GM12878 (cell line): ENCODE measurements around the gene RALGPS1. TPM values are rescaled to one million over a fixed set of nuclear protein-coding genes. Genes with fewer than 3 reads are reported as not detected.

Experiments
- DPF2 ChIP-seq: fragments of 450-650 bp; IDR thresholded peaks from 2 replicates; pipeline ENCODE4 v1.6.1; 2017; ENCODE audit warnings: mild to moderate bottlenecking
- EED ChIP-seq: sonication (generic); IDR thresholded peaks from 2 replicates; pipeline ENCODE4 v1.6.1; 2016; ENCODE audit warnings: antibody characterized with exemption, low read depth
- HCFC1 ChIP-seq: fragments of 150-350 bp; IDR thresholded peaks from 2 replicates; pipeline ENCODE4 v1.6.1; 2014; ENCODE audit warnings: low read length
- HDGF ChIP-seq: fragments of 450-650 bp; IDR thresholded peaks from 2 replicates; pipeline ENCODE4 v1.6.1; 2016; ENCODE audit warnings: antibody characterized with exemption
- JUND ChIP-seq: IDR thresholded peaks from 2 replicates; pipeline ENCODE4 v1.6.1; 2012; ENCODE audit warnings: low read depth, mild to moderate bottlenecking, low read length, improper control_type of control experiment, moderate library complexity
- LARP7 ChIP-seq: fragments of 450-650 bp; IDR thresholded peaks from 2 replicates; pipeline ENCODE4 v1.6.1; 2017; ENCODE audit warnings: mild to moderate bottlenecking
- NR2F1 ChIP-seq: fragments of 450-650 bp; conservative IDR thresholded peaks from 2 replicates; pipeline ENCODE4 v1.6.1; 2017; ENCODE audit warnings: mild to moderate bottlenecking
- NRF1 ChIP-seq: conservative IDR thresholded peaks from 2 replicates; pipeline ENCODE4 v1.6.1; 2011; ENCODE audit warnings: mild to moderate bottlenecking, low read depth, low read length, improper control_type of control experiment
- POU2F2 ChIP-seq: IDR thresholded peaks from 3 replicates; pipeline ENCODE4 v1.6.1; 2011; ENCODE audit warnings: low read depth, mild to moderate bottlenecking, low read length, borderline replicate concordance
- RB1 ChIP-seq: fragments of 450-650 bp; formaldehyde crosslinking; IDR thresholded peaks from 2 replicates; pipeline ENCODE4 v1.6.1; 2017; ENCODE audit warnings: mild to moderate bottlenecking, borderline replicate concordance
- RUNX3 ChIP-seq: IDR thresholded peaks from 2 replicates; pipeline ENCODE4 v1.6.1; 2012; ENCODE audit warnings: low read length, inconsistent platforms
- SMAD1 ChIP-seq: fragments of 450-650 bp; IDR thresholded peaks from 2 replicates; pipeline ENCODE4 v1.6.1; 2018; ENCODE audit warnings: mild to moderate bottlenecking, low read depth; ENCODE audit not compliant: partially characterized antibody
- SREBF2 ChIP-seq: IDR thresholded peaks from 2 replicates; pipeline ENCODE4 v1.6.1; 2012; ENCODE audit warnings: mild to moderate bottlenecking, low read length
- TCF3 ChIP-seq: IDR thresholded peaks from 2 replicates; pipeline ENCODE4 v1.6.1; 2012; ENCODE audit warnings: low read depth, mild to moderate bottlenecking, low read length, borderline replicate concordance; ENCODE audit not compliant: insufficient read depth
- YBX1 ChIP-seq: fragments of 450-650 bp; IDR thresholded peaks from 2 replicates; pipeline ENCODE4 v1.6.1; 2016; ENCODE audit warnings: antibody characterized with exemption
- ZNF274 ChIP-seq: IDR thresholded peaks from one replicate; pipeline ENCODE4 v1.8.0; 2011; ENCODE audit not compliant: insufficient read length, insufficient read depth
- polyA plus RNA-seq, 11 experiments: library from polyadenylated mRNA; depleted of rRNA in 4 of 11; unstranded in 6 of 11; stranded (reverse) in 5 of 11; fragments of >200 nt; fragmentation: Nextera tagmentation in 4 of 11; fragmentation: Illumina TruSeq in 1 of 11; extraction: Ambion mirVana in 4 of 11; extraction: Trizol in 1 of 11; gene quantifications; 1 replicate in 1 of 11; 2 replicates in 10 of 11; pipeline versions ENCODE4 v1.2.1 to v1.2.3, GENCODE V29; 2011 to 2016; ENCODE audit warnings: inconsistent platforms in 2 of 11, missing spikeins in 2 of 11, low read depth in 1 of 11
- total RNA-seq, 4 experiments: library from RNA; depleted of rRNA in 3 of 4; stranded (reverse); fragments of >200 nt in 3 of 4; fragmentation: Illumina TruSeq in 1 of 4; extraction: Trizol in 1 of 4; gene quantifications; 2 replicates each; pipeline versions ENCODE4 v1.2.1 to v1.2.3, GENCODE V29; 2013 to 2021
- TF ChIP-seq, protein P1 (sequence below): fragments of 450-650 bp; IDR thresholded peaks from 2 replicates; pipeline ENCODE4 v1.6.1; 2017; ENCODE audit warnings: mild to moderate bottlenecking, moderate library complexity

Gene RALGPS1
- total and polyA plus RNA-seq, 10 of the 15 experiments (the other 5 are each of a cell fraction or from before 2014, with no cell fraction given): 0.13 to 5.6 (median 2.7) TPM

- TF ChIP-seq, protein P1, sequence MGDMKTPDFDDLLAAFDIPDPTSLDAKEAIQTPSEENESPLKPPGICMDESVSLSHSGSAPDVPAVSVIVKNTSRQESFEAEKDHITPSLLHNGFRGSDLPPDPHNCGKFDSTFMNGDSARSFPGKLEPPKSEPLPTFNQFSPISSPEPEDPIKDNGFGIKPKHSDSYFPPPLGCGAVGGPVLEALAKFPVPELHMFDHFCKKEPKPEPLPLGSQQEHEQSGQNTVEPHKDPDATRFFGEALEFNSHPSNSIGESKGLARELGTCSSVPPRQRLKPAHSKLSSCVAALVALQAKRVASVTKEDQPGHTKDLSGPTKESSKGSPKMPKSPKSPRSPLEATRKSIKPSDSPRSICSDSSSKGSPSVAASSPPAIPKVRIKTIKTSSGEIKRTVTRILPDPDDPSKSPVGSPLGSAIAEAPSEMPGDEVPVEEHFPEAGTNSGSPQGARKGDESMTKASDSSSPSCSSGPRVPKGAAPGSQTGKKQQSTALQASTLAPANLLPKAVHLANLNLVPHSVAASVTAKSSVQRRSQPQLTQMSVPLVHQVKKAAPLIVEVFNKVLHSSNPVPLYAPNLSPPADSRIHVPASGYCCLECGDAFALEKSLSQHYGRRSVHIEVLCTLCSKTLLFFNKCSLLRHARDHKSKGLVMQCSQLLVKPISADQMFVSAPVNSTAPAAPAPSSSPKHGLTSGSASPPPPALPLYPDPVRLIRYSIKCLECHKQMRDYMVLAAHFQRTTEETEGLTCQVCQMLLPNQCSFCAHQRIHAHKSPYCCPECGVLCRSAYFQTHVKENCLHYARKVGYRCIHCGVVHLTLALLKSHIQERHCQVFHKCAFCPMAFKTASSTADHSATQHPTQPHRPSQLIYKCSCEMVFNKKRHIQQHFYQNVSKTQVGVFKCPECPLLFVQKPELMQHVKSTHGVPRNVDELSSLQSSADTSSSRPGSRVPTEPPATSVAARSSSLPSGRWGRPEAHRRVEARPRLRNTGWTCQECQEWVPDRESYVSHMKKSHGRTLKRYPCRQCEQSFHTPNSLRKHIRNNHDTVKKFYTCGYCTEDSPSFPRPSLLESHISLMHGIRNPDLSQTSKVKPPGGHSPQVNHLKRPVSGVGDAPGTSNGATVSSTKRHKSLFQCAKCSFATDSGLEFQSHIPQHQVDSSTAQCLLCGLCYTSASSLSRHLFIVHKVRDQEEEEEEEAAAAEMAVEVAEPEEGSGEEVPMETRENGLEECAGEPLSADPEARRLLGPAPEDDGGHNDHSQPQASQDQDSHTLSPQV: no peak
- TF ChIP-seq TCF3: no peak
- no peak for TF ChIP-seq YBX1
- peak; percentile 72 for TF ChIP-seq RUNX3
- no peak for TF ChIP-seq DPF2
- no peak for TF ChIP-seq HCFC1
- 0 out of 2 replicates have a peak, but pooled peaks have one; percentile 17 for TF ChIP-seq NR2F1
- TF ChIP-seq POU2F2: no peak
- no peak for TF ChIP-seq RB1
- TF ChIP-seq ZNF274: no peak
- no peak for TF ChIP-seq NRF1
- no peak for TF ChIP-seq SREBF2
- no peak for TF ChIP-seq SMAD1
- no peak for TF ChIP-seq JUND
- TF ChIP-seq HDGF: no peak
- no peak for TF ChIP-seq LARP7
- TF ChIP-seq EED: peak; percentile 27; the same call in 1 of the 2 replicates
Observed at GRCh38 chr9:127092041-127092608, 177.5 kb downstream of the RALGPS1 start (continued).
